HCT116 (cell line): Measurements from ENCODE around the gene SERPINB11. TPM values are rescaled to one million over a fixed set of nuclear protein-coding genes. Genes with fewer than 3 reads are reported as not detected.

Source experiments
- ATAC-seq: fragments of 200-7000 bp; cut with Tn5 transposase; 2 replicates; pipeline ENCODE4 v1.9.1; 2020; ENCODE audit warnings: mild to moderate bottlenecking, moderate library complexity
- BruUV-seq: library from RNA; stranded (reverse); fragments of 400-500 nt; replicated peaks from 2 replicates; lab custom pipeline; 2021; lab: Mats Ljungman, UMichigan
- CTCF ChIA-PET: fragments of 300-600 bp; sonication (Branson Sonifier 250); formaldehyde crosslinking; loops from one replicate; lab custom pipeline; 2021; ENCODE audit warnings: antibody characterized with exemption; lab: Charles Lee
- POLR2A ChIA-PET: fragments of 300-600, 350-600 bp; sonication (Branson Sonifier 250); formaldehyde crosslinking; loops from one replicate; lab custom pipeline; 2021; ENCODE audit warnings: antibody characterized with exemption; lab: Charles Lee
- RAD21 ChIA-PET, 2 experiments: fragments of 300-600 bp; sonication (Branson Sonifier 250); formaldehyde crosslinking; loops; one replicate each; lab custom pipeline; 2023; ENCODE audit warnings: low total read pairs in 2 of 2; ENCODE audit not compliant: uncharacterized antibody in 2 of 2, unreplicated experiment in 2 of 2, low non-redundant PET in 1 of 2; lab: Charles Lee
- DNase-seq: peaks from one replicate; pipeline ENCODE4 v3.0.0-alpha.2; 2010; ENCODE audit warnings: low read depth, low spot score
- H2AFZ ChIP-seq: fragments of 200-600 bp; shearing (Covaris generic), sonication (generic); 2 replicates; pipeline ENCODE4 v1.6.1; 2017; ENCODE audit warnings: low read depth, mixed run types, mixed read lengths, antibody characterized with exemption, low read length; ENCODE audit not compliant: poor library complexity, severe bottlenecking
- H3K27ac ChIP-seq: 2 replicates; pipeline ENCODE4 v1.5.1; 2012; ENCODE audit warnings: low read depth, low read length
- H3K27me3 ChIP-seq: fragments of 200-600 bp; sonication (generic); 2 replicates; pipeline ENCODE4 v1.6.1; 2016; ENCODE audit warnings: mixed run types, low read length, mixed read lengths; ENCODE audit not compliant: insufficient read depth
- H3K36me3 ChIP-seq, 2 experiments: fragments of 200-500 bp in 1 of 2; fragments of 200-600 bp in 1 of 2; sonication (Bioruptor generic) in 1 of 2; sonication (generic) in 1 of 2; 2 replicates each; pipeline versions ENCODE4 v1.5.1 to v1.6.1; 2014 to 2016; ENCODE audit warnings: low read length in 2 of 2, inconsistent platforms in 1 of 2, mixed read lengths in 1 of 2, mixed run types in 1 of 2; ENCODE audit not compliant: insufficient read depth in 2 of 2, control insufficient read depth in 1 of 2
- H3K4me1 ChIP-seq, 2 experiments: fragments of 200-600 bp in 1 of 2; sonication (generic) in 1 of 2; 2 replicates each; pipeline versions ENCODE4 v1.5.1 to v1.6.1; 2012 to 2017; ENCODE audit warnings: low read length in 2 of 2, inconsistent platforms in 1 of 2, mild to moderate bottlenecking in 1 of 2, mixed read lengths in 1 of 2, mixed run types in 1 of 2, moderate library complexity in 1 of 2; ENCODE audit not compliant: insufficient read depth in 2 of 2, control insufficient read depth in 1 of 2
- H3K4me2 ChIP-seq: fragments of 200-600 bp; sonication (generic); 2 replicates; pipeline ENCODE4 v1.6.1; 2017; ENCODE audit warnings: mixed run types, low read length, mixed read lengths
- H3K4me3 ChIP-seq, 2 experiments: fragments of 200-600 bp in 1 of 2; sonication (generic) in 1 of 2; replicated peaks in 1 of 2; 2 replicates each; pipeline ENCODE4 v1.5.1; 2011 to 2016; ENCODE audit warnings: low read length in 2 of 2, control low read depth in 1 of 2, low read depth in 1 of 2, mild to moderate bottlenecking in 1 of 2, mixed read lengths in 1 of 2, mixed run types in 1 of 2
- H3K79me2 ChIP-seq: fragments of 200-600 bp; sonication (generic); 2 replicates; pipeline ENCODE4 v1.6.1; 2017; ENCODE audit warnings: mild to moderate bottlenecking, mixed run types, low read length, moderate library complexity, mixed read lengths; ENCODE audit not compliant: insufficient read depth
- H3K9ac ChIP-seq: fragments of 200-600 bp; sonication (generic); 2 replicates; pipeline ENCODE4 v1.6.1; 2016; ENCODE audit warnings: low read length, mixed read lengths
- H3K9me2 ChIP-seq: fragments of 200-600 bp; sonication (generic), shearing (Covaris generic); 2 replicates; pipeline ENCODE4 v1.6.1; 2017; ENCODE audit warnings: mixed run types, mild to moderate bottlenecking, moderate library complexity; ENCODE audit not compliant: insufficient read depth
- H3K9me3 ChIP-seq, 2 experiments: fragments of 200-500 bp in 1 of 2; fragments of 200-600 bp in 1 of 2; sonication (Bioruptor generic) in 1 of 2; sonication (generic) in 1 of 2; 2 replicates each; pipeline ENCODE4 v1.6.1; 2014 to 2017; ENCODE audit warnings: low read length in 2 of 2, mixed read lengths in 2 of 2, inconsistent platforms in 1 of 2, low read depth in 1 of 2, mild to moderate bottlenecking in 1 of 2, mixed run types in 1 of 2, moderate library complexity in 1 of 2; ENCODE audit not compliant: control insufficient read depth in 1 of 2, insufficient read depth in 1 of 2
- H4K20me1 ChIP-seq: fragments of 200-600 bp; sonication (generic), shearing (Covaris generic); 2 replicates; pipeline ENCODE4 v1.6.1; 2017; ENCODE audit warnings: mixed run types, mild to moderate bottlenecking, moderate library complexity; ENCODE audit not compliant: insufficient read depth
- ATF3 ChIP-seq: IDR thresholded peaks from 2 replicates; pipeline ENCODE4 v1.6.1; 2012
- CBX3 ChIP-seq: IDR thresholded peaks from 2 replicates; pipeline ENCODE4 v1.6.1; 2012; ENCODE audit warnings: low read depth
- CEBPB ChIP-seq: IDR thresholded peaks from 2 replicates; pipeline ENCODE4 v1.6.1; 2012; ENCODE audit warnings: low read depth
- CTCF ChIP-seq, 3 experiments: fragments of 200-600 bp in 1 of 3; sonication (generic) in 1 of 3; IDR thresholded peaks in 2 of 3; conservative IDR thresholded peaks in 1 of 3; 2 replicates each; pipeline ENCODE4 v1.5.1; 2012 to 2017; ENCODE audit warnings: low read depth in 2 of 3, low read length in 2 of 3, antibody characterized with exemption in 1 of 3, borderline replicate concordance in 1 of 3, control low read depth in 1 of 3, mild to moderate bottlenecking in 1 of 3, mixed read lengths in 1 of 3, mixed run types in 1 of 3, moderate library complexity in 1 of 3; ENCODE audit not compliant: insufficient read depth in 1 of 3
- EGR1 ChIP-seq: IDR thresholded peaks from 2 replicates; pipeline ENCODE4 v1.6.1; 2012; ENCODE audit warnings: low read depth
- ELF1 ChIP-seq: IDR thresholded peaks from 2 replicates; pipeline ENCODE4 v1.6.1; 2012; ENCODE audit warnings: low read depth, borderline replicate concordance
- EZH2 ChIP-seq: fragments of 200-600 bp; sonication (generic); IDR thresholded peaks from 2 replicates; pipeline ENCODE4 v1.6.1; 2017; ENCODE audit warnings: antibody characterized with exemption, mixed run types
- FOSL1 ChIP-seq: IDR thresholded peaks from 2 replicates; pipeline ENCODE4 v1.6.1; 2012; ENCODE audit warnings: low read depth
- JUND ChIP-seq: IDR thresholded peaks from 2 replicates; pipeline ENCODE4 v1.6.1; 2012
- MAX ChIP-seq: IDR thresholded peaks from 2 replicates; pipeline ENCODE4 v1.6.1; 2012
- POLR2A ChIP-seq: IDR thresholded peaks from 2 replicates; pipeline ENCODE4 v1.7.0; 2011; ENCODE audit warnings: borderline replicate concordance; ENCODE audit not compliant: insufficient read depth, insufficient read length; ENCODE audit errors: extremely low read depth
- POLR2AphosphoS5 ChIP-seq: IDR thresholded peaks from 2 replicates; pipeline ENCODE4 v1.6.1; 2011; ENCODE audit warnings: mild to moderate bottlenecking, low read depth, low read length, moderate library complexity
- REST ChIP-seq: IDR thresholded peaks from 2 replicates; pipeline ENCODE4 v1.6.1; 2012; ENCODE audit warnings: low read depth
- SIN3A ChIP-seq: IDR thresholded peaks from 2 replicates; pipeline ENCODE4 v1.6.1; 2012; ENCODE audit warnings: low read depth
- SP1 ChIP-seq: IDR thresholded peaks from 2 replicates; pipeline ENCODE4 v1.6.1; 2012; ENCODE audit warnings: low read depth
- SRF ChIP-seq: IDR thresholded peaks from 2 replicates; pipeline ENCODE4 v1.6.1; 2012; ENCODE audit warnings: low read depth
- TCF7L2 ChIP-seq: IDR thresholded peaks from 2 replicates; pipeline ENCODE4 v1.7.0; 2011; ENCODE audit warnings: borderline replicate concordance, inconsistent platforms; ENCODE audit not compliant: insufficient read depth, insufficient read length; ENCODE audit errors: extremely low read depth
- YY1 ChIP-seq: IDR thresholded peaks from 2 replicates; pipeline ENCODE4 v1.6.1; 2011; ENCODE audit warnings: low read length, low read depth, moderate library complexity, mild to moderate bottlenecking; ENCODE audit not compliant: insufficient replicate concordance; ENCODE audit errors: extremely low read depth
- ZBTB33 ChIP-seq: IDR thresholded peaks from 2 replicates; pipeline ENCODE4 v1.6.1; 2011; ENCODE audit warnings: mild to moderate bottlenecking, low read length, moderate library complexity; ENCODE audit not compliant: insufficient replicate concordance; ENCODE audit errors: extremely low read depth
- ZNF274 ChIP-seq: fragments of 200-500 bp; sonication (Bioruptor generic); IDR thresholded peaks from 2 replicates; pipeline ENCODE4 v1.6.1; 2014; ENCODE audit warnings: mild to moderate bottlenecking, low read depth, low read length, inconsistent platforms
- intact Hi-C: fragments of 100-400 bp; cut with micrococcal nuclease; formaldehyde crosslinking; loops from 2 replicates; pipeline ENCODE4 v1.10.0; 2022
- total RNA-seq: library from RNA; stranded (reverse); gene quantifications from one replicate; pipeline ENCODE4 v1.2.1, GENCODE V29; 2021; ENCODE audit not compliant: unreplicated experiment

SERPINB11 gene
- total RNA-seq, 1 experiment from 2014 or later: not detected

- Histone ChIP-seq H3K4me3 (no peak overlapping the region), H3K27ac (no peak overlapping the region), H3K27me3 (no peaks in the 10 kb centered on the region), H3K36me3 (no peaks in the 10 kb centered on the region), H3K9ac (no peak overlapping the region), H3K79me2 (no peaks in the 10 kb centered on the region), H3K9me2 (no peaks in the 10 kb centered on the region), H3K4me2 (no peak overlapping the region), H2AFZ (no peak overlapping the region), H3K9me3 (no peaks in the 10 kb centered on the region), H4K20me1 (no peaks in the 10 kb centered on the region), H3K4me1 (no peaks in the 10 kb centered on the region)
- POLR2A ChIA-PET: no interaction called here
- CTCF ChIA-PET: no interaction called here
- DNase-seq (no peak), ATAC-seq (no peak)
- intact Hi-C loops: no loop called here
- RAD21 ChIA-PET: no interaction called here
- TF ChIP-seq FOSL1: no peak
- TF ChIP-seq EGR1: no peak
- TF ChIP-seq TCF7L2: no peak
- no peak for TF ChIP-seq ZBTB33
- TF ChIP-seq ZNF274: no peak
- TF ChIP-seq SRF: no peak
- no peak for TF ChIP-seq SP1
- TF ChIP-seq ELF1: no peak
- TF ChIP-seq JUND: no peak
- TF ChIP-seq POLR2A: no peak
- no peak for TF ChIP-seq YY1
- TF ChIP-seq REST: no peak
- TF ChIP-seq SIN3A: no peak
- TF ChIP-seq CBX3: no peak
- no peak for TF ChIP-seq ATF3
- no peak for TF ChIP-seq EZH2
- TF ChIP-seq MAX: no peak
- no peak for TF ChIP-seq CTCF (IDR thresholded peaks at IDR 0.05 in 2 of 3, conservative IDR thresholded peaks at IDR 0.05 in 1 of 3; ENCODE audit: borderline replicate concordance in 1 of 3, insufficient read depth in 1 of 3, low read depth in 2 of 3, low read length in 2 of 3)
- no peak for TF ChIP-seq CEBPB
- TF ChIP-seq POLR2AphosphoS5: no peak
- no TSS peak for BruUV-seq
Observed at GRCh38 chr18:63747006-63747405, 44.2 kb downstream of the SERPINB11 start.
